DMS53 treated with DMSO at 0.1 percent for 48 hours (cell line): Measurements from ENCODE around the gene MYO18B.

Experiments
- DNase-seq: peaks from one replicate; lab custom pipeline; 2025; ENCODE audit not compliant: unreplicated experiment; lab: John Stamatoyannopoulos, UW

MYO18B gene

GRCh38 chr22:25712661-25713400 lies 29.2 kb upstream of the MYO18B start:
- no peak for DNase-seq

- no peak for DNase-seq
Observed at GRCh38 chr22:25714070-25714469, 27.9 kb upstream of the MYO18B start.

GRCh38 chr22:25714739-25715138 lies 27.2 kb upstream of the MYO18B start:
- DNase-seq = no peak

GRCh38 chr22:25716637-25717036 lies 25.4 kb upstream of the MYO18B start:
- DNase-seq = no peak

- DNase-seq = no peak
Observed at GRCh38 chr22:25718135-25718840, 23.7 kb upstream of the MYO18B start.

- no peak for DNase-seq
Observed at GRCh38 chr22:25722223-25722622, 19.8 kb upstream of the MYO18B start.

GRCh38 chr22:25722626-25723025 lies 19.4 kb upstream of the MYO18B start:
- DNase-seq = no peak

GRCh38 chr22:25726241-25726640 lies 15.7 kb upstream of the MYO18B start:
- DNase-seq = no peak

- DNase-seq = no peak
Observed at GRCh38 chr22:25728071-25728470, 13.9 kb upstream of the MYO18B start.

GRCh38 chr22:25729016-25729995 lies 12.7 kb upstream of the MYO18B start:
- DNase-seq = no peak

GRCh38 chr22:25735650-25736049 lies 6.3 kb upstream of the MYO18B start:
- no peak for DNase-seq

GRCh38 chr22:25736378-25737011 lies 5.5 kb upstream of the MYO18B start:
- no peak for DNase-seq

GRCh38 chr22:25739659-25740344 lies 2.2 kb upstream of the MYO18B start:
- DNase-seq = no peak

GRCh38 chr22:25742918-25743708 lies 1.1 kb downstream of the MYO18B start:
- no peak for DNase-seq

GRCh38 chr22:25744694-25745093 lies 2.7 kb downstream of the MYO18B start:
- no peak for DNase-seq

GRCh38 chr22:25745341-25746011 lies 3.5 kb downstream of the MYO18B start:
- DNase-seq = no peak

GRCh38 chr22:25746012-25746373 lies 4.0 kb downstream of the MYO18B start:
- no peak for DNase-seq

- DNase-seq = no peak
Observed at GRCh38 chr22:25747245-25747944, 5.4 kb downstream of the MYO18B start.
